ENCODE results near the gene ANKMY1.
A peak's percentile ranks its signal among the peaks of the same experiment; 100 is the strongest.

Gene ANKMY1

GRCh38 chr2:240586919-240587800, 29.4 kb upstream of the ANKMY1 start (continued):
- TF ChIP-seq REST (tag by site-specific recombination; IDR thresholded peaks at IDR 0.05), result no peak
- TF ChIP-seq, protein P1, sequence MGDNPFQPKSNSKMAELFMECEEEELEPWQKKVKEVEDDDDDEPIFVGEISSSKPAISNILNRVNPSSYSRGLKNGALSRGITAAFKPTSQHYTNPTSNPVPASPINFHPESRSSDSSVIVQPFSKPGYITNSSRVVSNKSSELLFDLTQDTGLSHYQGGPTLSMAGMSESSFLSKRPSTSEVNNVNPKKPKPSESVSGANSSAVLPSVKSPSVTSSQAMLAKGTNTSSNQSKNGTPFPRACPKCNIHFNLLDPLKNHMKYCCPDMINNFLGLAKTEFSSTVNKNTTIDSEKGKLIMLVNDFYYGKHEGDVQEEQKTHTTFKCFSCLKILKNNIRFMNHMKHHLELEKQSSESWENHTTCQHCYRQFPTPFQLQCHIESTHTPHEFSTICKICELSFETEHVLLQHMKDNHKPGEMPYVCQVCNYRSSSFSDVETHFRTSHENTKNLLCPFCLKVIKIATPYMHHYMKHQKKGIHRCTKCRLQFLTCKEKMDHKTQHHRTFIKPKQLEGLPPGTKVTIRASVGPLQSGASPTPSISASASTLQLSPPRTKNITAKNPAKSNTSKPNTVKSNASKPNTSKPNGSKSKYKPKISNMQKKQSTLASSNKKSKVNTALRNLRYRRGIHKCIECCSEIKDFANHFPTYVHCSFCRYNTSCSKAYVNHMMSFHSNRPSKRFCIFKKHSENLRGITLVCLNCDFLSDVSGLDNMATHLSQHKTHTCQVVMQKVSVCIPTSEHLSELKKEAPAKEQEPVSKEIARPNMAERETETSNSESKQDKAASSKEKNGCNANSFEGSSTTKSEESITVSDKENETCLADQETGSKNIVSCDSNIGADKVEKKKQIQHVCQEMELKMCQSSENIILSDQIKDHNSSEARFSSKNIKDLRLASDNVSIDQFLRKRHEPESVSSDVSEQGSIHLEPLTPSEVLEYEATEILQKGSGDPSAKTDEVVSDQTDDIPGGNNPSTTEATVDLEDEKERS (tag by site-specific recombination; IDR thresholded peaks at IDR 0.05), result no peak
- TF ChIP-seq KLF16 (tag by site-specific recombination; IDR thresholded peaks at IDR 0.05), result 0 out of 2 replicates have a peak, but pooled peaks have one; percentile 47
- TF ChIP-seq ZNF280C (tag by site-specific recombination; IDR thresholded peaks at IDR 0.05), result no peak
- no peak for TF ChIP-seq YY1 (tag by site-specific recombination; IDR thresholded peaks at IDR 0.05)
- TF ChIP-seq ZNF211 (tag by site-specific recombination; IDR thresholded peaks at IDR 0.05; ENCODE audit: low read depth), result no peak
- peak; percentile 96 for TF ChIP-seq ZNF341 (tag by site-specific recombination; IDR thresholded peaks at IDR 0.05; ENCODE audit: low read depth)
- peak; percentile 48; the same call in 1 of the 2 replicates for TF ChIP-seq EGR2 (tag by site-specific recombination; IDR thresholded peaks at IDR 0.05; ENCODE audit: low read depth)
- TF ChIP-seq, protein P2, sequence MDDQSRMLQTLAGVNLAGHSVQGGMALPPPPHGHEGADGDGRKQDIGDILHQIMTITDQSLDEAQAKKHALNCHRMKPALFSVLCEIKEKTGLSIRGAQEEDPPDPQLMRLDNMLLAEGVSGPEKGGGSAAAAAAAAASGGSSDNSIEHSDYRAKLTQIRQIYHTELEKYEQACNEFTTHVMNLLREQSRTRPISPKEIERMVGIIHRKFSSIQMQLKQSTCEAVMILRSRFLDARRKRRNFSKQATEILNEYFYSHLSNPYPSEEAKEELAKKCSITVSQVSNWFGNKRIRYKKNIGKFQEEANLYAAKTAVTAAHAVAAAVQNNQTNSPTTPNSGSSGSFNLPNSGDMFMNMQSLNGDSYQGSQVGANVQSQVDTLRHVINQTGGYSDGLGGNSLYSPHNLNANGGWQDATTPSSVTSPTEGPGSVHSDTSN (CRISPR knock-in tag; IDR thresholded peaks at IDR 0.05), result peak; percentile 53; the same call in 1 of the 2 replicates
- peak; percentile 93 for TF ChIP-seq ZNF692 (tag by site-specific recombination; IDR thresholded peaks at IDR 0.05)

DNA sequence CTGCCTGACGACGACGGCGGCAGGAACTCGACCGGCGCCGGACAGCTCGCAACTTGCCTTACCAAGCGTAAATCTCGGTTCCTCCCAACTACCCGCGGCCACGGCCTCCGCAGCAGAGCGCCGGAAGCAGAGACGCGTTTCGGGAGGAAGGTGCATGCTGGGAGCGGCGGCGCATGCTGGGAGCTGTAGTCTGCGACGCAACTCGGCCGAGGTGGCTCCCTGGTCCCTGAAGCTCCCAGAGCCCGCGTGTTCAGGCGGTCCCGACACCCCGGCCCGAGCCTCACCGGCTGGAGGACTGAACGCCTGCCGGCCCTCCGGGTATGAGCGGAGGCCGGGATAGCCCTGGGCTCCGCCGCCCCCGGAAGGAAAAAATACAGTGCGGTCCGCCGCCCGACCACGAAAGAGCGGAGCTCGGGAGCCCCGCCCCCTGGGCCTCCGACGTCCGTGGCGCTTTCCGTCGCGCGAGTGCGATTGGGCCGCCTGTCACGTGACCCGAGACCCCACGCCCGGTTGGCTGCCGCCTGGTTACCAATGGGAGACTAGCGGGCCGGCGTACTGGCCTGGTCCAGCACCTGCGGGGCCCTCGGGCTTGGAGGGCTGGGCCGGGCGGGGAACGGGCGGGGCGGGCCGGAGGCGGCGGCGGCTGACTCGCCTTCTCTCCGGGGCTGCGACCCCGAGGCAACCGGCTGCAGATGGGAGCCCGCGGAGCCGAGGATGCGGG, 28.6 kb upstream of the ANKMY1 start, which contains the start of gene CAPN10:
Gene CAPN10, plus strand, starts transcription at position 537 of the 721 bp plus-strand sequence. Its CDS starts 178 bp downstream, at position 715.
- H3K4me3 ChIP-seq (ENCODE audit: low read depth, low read length), result peak within 1 kb of the TSS; percentile 97
- ChIA-PET CTCF (interaction anchor here (0.7 to 5.5 kb wide), 7 partner anchors 11 to 907 kb away, joined by 3 to 34 read pairs (median 3); no protein-coding TSS in a partner anchor), POLR2A (interaction anchor here (0.6 to 3.3 kb wide), 16 partner anchors 9 to 1051 kb away, joined by 3 to 53 read pairs (median 4); partner anchors contain the start of genes ATG4B and DUSP28)
- H3K36me3 ChIP-seq (ENCODE audit: control insufficient read depth in 2 of 2, insufficient read depth in 1 of 2, low read length in 2 of 2), result peaks cover 0 to 36% of the 10 kb centered on the region in 2 experiments; a peak in 1 of 3 replicates
- H3K9me3 ChIP-seq (ENCODE audit: control insufficient read depth, insufficient read depth, low read depth, low read length), result no peaks in the 10 kb centered on the region
- peak within 1 kb of the TSS; percentile 78 for H3K27ac ChIP-seq (ENCODE audit: extremely low read depth, low read depth, low read length)
- peaks cover 13% of the 10 kb centered on the region for H3K4me1 ChIP-seq (ENCODE audit: control insufficient read depth, insufficient read depth, low read length)
- TF ChIP-seq, protein P3, sequence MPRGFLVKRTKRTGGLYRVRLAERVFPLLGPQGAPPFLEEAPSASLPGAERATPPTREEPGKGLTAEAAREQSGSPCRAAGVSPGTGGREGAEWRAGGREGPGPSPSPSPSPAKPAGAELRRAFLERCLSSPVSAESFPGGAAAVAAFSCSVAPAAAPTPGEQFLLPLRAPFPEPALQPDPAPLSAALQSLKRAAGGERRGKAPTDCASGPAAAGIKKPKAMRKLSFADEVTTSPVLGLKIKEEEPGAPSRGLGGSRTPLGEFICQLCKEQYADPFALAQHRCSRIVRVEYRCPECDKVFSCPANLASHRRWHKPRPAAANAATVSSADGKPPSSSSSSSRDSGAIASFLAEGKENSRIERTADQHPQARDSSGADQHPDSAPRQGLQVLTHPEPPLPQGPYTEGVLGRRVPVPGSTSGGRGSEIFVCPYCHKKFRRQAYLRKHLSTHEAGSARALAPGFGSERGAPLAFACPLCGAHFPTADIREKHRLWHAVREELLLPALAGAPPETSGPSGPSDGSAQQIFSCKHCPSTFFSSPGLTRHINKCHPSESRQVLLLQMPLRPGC (tag by site-specific recombination; IDR thresholded peaks at IDR 0.05), result no peak
- TF ChIP-seq ZNF747 (tag by site-specific recombination; IDR thresholded peaks at IDR 0.05), result no peak
- TF ChIP-seq GLI4 (tag by site-specific recombination; IDR thresholded peaks at IDR 0.05), result no peak
- 0 out of 2 replicates have a peak, but pooled peaks have one; percentile 11 for TF ChIP-seq ZFHX2 (tag by site-specific recombination; conservative IDR thresholded peaks at IDR 0.05)
- peak; percentile 63; the same call in 1 of the 2 replicates for TF ChIP-seq YY2 (tag by site-specific recombination; IDR thresholded peaks at IDR 0.05)
- TF ChIP-seq ZNF426 (tag by site-specific recombination; IDR thresholded peaks at IDR 0.05), result no peak
- no peak for TF ChIP-seq SETDB1 (IDR thresholded peaks at IDR 0.05; ENCODE audit: insufficient read length, low read length)
- TF ChIP-seq ZBTB48 (tag by site-specific recombination; IDR thresholded peaks at IDR 0.05), result peak; percentile 73
- TF ChIP-seq ZNF658 (tag by site-specific recombination; IDR thresholded peaks at IDR 0.05), result no peak
- TF ChIP-seq ZNF843 (tag by site-specific recombination; IDR thresholded peaks at IDR 0.05), result peak; percentile 58

Data from HEK293 (cell line).